RWPE2 (cell line): ENCODE data around the gene PANX3.

Experiments used
- ATAC-seq: fragments of 200-7000 bp; cut with Tn5 transposase; 3 replicates; pipeline ENCODE4 v1.9.1; 2021; ENCODE audit warnings: low read depth
- DNase-seq: peaks from one replicate; pipeline ENCODE4 v3.0.0-alpha.2; 2020; ENCODE audit warnings: low spot score
- H3K27ac ChIP-seq: fragments of 450-650 bp; 2 replicates; pipeline ENCODE4 v1.5.1; 2017; ENCODE audit warnings: mild to moderate bottlenecking; ENCODE audit not compliant: poor library complexity, severe bottlenecking
- H3K27me3 ChIP-seq: fragments of 250-450 bp; sonication (Bioruptor Pico); 2 replicates; pipeline ENCODE4 v1.5.1; 2021; ENCODE audit warnings: mild to moderate bottlenecking, moderate library complexity; ENCODE audit not compliant: insufficient read depth, poor library complexity, severe bottlenecking
- H3K36me3 ChIP-seq: fragments of 250-450 bp; sonication (Bioruptor Pico); 2 replicates; pipeline ENCODE4 v1.5.1; 2020; ENCODE audit warnings: low read depth, mild to moderate bottlenecking, moderate library complexity
- H3K4me1 ChIP-seq: fragments of 250-450 bp; sonication (Bioruptor Pico); 2 replicates; pipeline ENCODE4 v1.5.1; 2021; ENCODE audit warnings: mild to moderate bottlenecking, moderate library complexity; ENCODE audit not compliant: insufficient read depth, poor library complexity, severe bottlenecking
- H3K4me3 ChIP-seq: fragments of 250-450 bp; sonication (Bioruptor Pico); 2 replicates; pipeline ENCODE4 v1.5.1; 2021; ENCODE audit warnings: mild to moderate bottlenecking, moderate library complexity; ENCODE audit not compliant: severe bottlenecking
- H3K9me3 ChIP-seq: fragments of 250-450 bp; sonication (Bioruptor Pico); 2 replicates; pipeline ENCODE4 v1.5.1; 2021; ENCODE audit warnings: mild to moderate bottlenecking, moderate library complexity; ENCODE audit not compliant: severe bottlenecking
- TF ChIP-seq, protein P1 (sequence below): fragments of 450-650 bp; IDR thresholded peaks from one replicate; pipeline ENCODE4 v1.5.1; 2017; ENCODE audit warnings: mild to moderate bottlenecking, moderate library complexity; ENCODE audit not compliant: poor library complexity, severe bottlenecking

PANX3 gene

DNA sequence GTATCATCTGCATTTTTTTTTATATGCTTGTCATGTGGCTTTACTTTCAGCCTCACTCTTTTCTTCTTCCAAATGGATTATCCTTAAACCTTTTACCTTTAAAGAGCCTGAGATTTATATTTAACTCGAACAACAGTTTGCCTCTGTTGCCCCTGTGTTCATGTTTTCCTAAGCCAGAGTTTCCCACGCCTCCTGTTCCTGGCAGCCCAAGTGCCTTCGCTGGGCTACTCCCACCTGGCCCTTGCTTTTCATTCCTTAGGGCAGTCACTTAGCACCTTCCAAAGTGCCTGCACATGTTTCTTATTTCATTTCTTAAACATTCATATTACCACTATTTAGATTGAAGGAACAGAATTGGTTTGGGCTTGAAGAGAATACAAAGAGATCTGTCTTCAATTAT, 24.7 kb downstream of the PANX3 start:
- Histone ChIP-seq H3K36me3 (peaks cover 60% of the 10 kb centered on the region), H3K4me3 (no peak overlapping the region), H3K27me3 (no peaks in the 10 kb centered on the region), H3K27ac (no peak overlapping the region), H3K4me1 (no peaks in the 10 kb centered on the region), H3K9me3 (no peaks in the 10 kb centered on the region)
- TF ChIP-seq, protein P1, sequence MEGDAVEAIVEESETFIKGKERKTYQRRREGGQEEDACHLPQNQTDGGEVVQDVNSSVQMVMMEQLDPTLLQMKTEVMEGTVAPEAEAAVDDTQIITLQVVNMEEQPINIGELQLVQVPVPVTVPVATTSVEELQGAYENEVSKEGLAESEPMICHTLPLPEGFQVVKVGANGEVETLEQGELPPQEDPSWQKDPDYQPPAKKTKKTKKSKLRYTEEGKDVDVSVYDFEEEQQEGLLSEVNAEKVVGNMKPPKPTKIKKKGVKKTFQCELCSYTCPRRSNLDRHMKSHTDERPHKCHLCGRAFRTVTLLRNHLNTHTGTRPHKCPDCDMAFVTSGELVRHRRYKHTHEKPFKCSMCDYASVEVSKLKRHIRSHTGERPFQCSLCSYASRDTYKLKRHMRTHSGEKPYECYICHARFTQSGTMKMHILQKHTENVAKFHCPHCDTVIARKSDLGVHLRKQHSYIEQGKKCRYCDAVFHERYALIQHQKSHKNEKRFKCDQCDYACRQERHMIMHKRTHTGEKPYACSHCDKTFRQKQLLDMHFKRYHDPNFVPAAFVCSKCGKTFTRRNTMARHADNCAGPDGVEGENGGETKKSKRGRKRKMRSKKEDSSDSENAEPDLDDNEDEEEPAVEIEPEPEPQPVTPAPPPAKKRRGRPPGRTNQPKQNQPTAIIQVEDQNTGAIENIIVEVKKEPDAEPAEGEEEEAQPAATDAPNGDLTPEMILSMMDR, result no peak
- ATAC-seq (no peak), DNase-seq (no peak)

DNA sequence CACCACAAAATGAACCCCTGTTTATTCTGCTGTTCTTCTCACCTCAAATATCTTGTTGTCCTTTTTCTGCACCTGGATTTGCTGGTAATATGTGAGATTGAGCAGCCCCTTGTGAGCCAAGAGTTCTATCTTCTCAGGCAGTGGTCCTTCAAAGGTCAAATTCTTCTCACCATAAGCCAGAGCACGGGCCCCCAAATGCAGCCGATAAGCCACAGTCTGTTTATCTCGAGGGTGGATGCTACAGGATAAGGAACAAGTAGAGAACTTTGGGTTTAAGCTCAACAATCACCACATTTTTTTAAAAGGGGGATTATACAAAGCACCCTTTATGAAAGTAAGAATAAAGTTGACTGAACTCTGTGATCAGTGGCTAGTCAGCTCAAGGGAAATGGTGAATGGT, 27.3 kb downstream of the PANX3 start:
- no peaks in the 10 kb centered on the region for H3K9me3 ChIP-seq
- no peak for DNase-seq
- peaks cover 34% of the 10 kb centered on the region for H3K36me3 ChIP-seq
- no peaks in the 10 kb centered on the region for H3K4me1 ChIP-seq
- no peaks in the 10 kb centered on the region for H3K27me3 ChIP-seq
- no peak for ATAC-seq
- no peak overlapping the region for H3K27ac ChIP-seq
- no peak overlapping the region for H3K4me3 ChIP-seq
- TF ChIP-seq, protein P1, result no peak

DNA sequence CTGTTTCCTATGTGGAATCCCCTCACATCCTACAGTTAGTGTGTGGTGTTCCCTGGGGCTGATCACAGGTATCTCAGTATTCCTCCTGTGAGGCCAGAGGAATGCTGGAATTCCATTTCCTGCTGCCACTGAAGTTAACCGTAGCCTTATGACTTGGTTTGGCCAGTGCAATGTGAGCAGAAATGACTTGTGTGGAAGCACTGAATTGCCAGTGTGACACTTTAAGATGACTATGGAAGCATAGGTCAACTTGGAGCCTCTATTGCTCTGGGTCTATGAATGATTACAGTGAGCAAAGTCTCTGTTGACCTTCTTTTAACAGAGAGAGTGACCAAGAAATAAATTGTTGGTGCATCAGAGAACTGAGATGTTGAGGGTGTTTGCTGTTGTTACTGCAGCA, 28.0 kb downstream of the PANX3 start:
- ATAC-seq, result no peak

DNA sequence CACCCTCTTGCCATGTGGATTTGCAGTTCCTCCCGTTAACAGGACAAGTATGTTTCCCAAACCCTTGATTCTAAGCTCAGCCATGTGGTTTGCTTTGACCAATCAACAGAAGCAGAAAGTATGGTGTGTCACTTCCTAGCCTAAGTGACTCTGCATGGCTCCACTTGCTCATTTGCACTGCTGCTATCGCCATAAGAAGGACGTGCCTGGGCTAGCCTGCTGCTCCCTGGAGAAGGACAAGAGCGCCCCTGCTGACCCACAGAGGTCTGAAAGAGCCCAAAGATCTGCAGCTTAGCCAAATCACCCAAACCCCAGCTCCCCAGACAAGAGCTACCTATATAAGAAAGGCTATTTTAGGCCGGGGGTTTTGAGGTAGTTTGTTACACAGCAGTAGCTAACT, 29.4 kb downstream of the PANX3 start:
- H3K4me3 ChIP-seq, result no peak overlapping the region
- H3K27ac ChIP-seq, result no peak overlapping the region
- no peaks in the 10 kb centered on the region for H3K27me3 ChIP-seq
- no peaks in the 10 kb centered on the region for H3K9me3 ChIP-seq
- TF ChIP-seq, protein P1, result no peak
- no peaks in the 10 kb centered on the region for H3K4me1 ChIP-seq
- ATAC-seq, result 0 out of 3 replicates have a peak, but pooled peaks have one; percentile 11
- H3K36me3 ChIP-seq, result peaks cover 12% of the 10 kb centered on the region; the same call in 1 of the 2 replicates
- no peak for DNase-seq

More for the DNA sequence above, 28.0 kb downstream of the PANX3 start:
- H3K27me3 ChIP-seq, result no peaks in the 10 kb centered on the region
- no peaks in the 10 kb centered on the region for H3K4me1 ChIP-seq
- H3K36me3 ChIP-seq, result peaks cover 27% of the 10 kb centered on the region
- H3K9me3 ChIP-seq, result no peaks in the 10 kb centered on the region
- TF ChIP-seq, protein P1, result no peak
- no peak for DNase-seq
- no peak overlapping the region for H3K4me3 ChIP-seq
- H3K27ac ChIP-seq, result no peak overlapping the region

GRCh38 chr11:124642628-124643027, 31.4 kb downstream of the PANX3 start:
- no peaks in the 10 kb centered on the region for H3K4me1 ChIP-seq
- TF ChIP-seq, protein P1, result no peak
- H3K4me3 ChIP-seq, result no peak overlapping the region
- H3K36me3 ChIP-seq, result no peaks in the 10 kb centered on the region
- DNase-seq, result no peak
- H3K27ac ChIP-seq, result no peak overlapping the region
- no peaks in the 10 kb centered on the region for H3K9me3 ChIP-seq
- no peaks in the 10 kb centered on the region for H3K27me3 ChIP-seq
- ATAC-seq, result no peak
